ENCODE results near the gene ZBBX.
A peak's percentile ranks its signal among the peaks of the same experiment; 100 is the strongest.

ZBBX gene

DNA sequence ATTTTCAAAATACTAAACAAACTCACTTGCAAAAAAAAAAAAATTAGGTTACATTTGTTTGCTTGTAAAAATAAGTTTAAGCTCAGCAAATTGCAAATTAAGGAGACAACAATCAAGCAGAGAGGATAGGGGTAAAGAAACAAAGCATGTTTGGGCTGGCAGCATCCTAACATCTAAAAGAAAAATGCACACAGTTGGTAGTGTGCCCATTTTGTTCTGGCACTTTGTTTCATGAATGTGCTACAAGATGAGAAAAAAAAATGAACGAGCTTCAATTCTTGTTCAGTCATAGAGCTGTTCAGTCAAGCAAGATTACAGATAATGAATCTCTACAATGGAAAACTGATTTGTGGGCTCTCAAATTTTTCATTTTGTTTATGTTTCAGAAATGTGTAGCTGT lies 17.7 kb upstream of the ZBBX start:
- H3K27me3 ChIP-seq (ENCODE audit: control insufficient read depth, insufficient read depth, low read length), result no peaks in the 10 kb centered on the region
- H2AFZ ChIP-seq, result peak overlapping the region; percentile 27
- H3K4me2 ChIP-seq (ENCODE audit: low read length), result no peak overlapping the region
- no peak overlapping the region for H3K27ac ChIP-seq
- no peaks in the 10 kb centered on the region for H3K79me2 ChIP-seq
- H3K4me1 ChIP-seq, result no peaks in the 10 kb centered on the region
- no peaks in the 10 kb centered on the region for H3K36me3 ChIP-seq (ENCODE audit: control insufficient read depth, insufficient read depth, low read length)
- no peak overlapping the region for H3K4me3 ChIP-seq (ENCODE audit: low read depth, low read length)
- TF ChIP-seq, protein P1, sequence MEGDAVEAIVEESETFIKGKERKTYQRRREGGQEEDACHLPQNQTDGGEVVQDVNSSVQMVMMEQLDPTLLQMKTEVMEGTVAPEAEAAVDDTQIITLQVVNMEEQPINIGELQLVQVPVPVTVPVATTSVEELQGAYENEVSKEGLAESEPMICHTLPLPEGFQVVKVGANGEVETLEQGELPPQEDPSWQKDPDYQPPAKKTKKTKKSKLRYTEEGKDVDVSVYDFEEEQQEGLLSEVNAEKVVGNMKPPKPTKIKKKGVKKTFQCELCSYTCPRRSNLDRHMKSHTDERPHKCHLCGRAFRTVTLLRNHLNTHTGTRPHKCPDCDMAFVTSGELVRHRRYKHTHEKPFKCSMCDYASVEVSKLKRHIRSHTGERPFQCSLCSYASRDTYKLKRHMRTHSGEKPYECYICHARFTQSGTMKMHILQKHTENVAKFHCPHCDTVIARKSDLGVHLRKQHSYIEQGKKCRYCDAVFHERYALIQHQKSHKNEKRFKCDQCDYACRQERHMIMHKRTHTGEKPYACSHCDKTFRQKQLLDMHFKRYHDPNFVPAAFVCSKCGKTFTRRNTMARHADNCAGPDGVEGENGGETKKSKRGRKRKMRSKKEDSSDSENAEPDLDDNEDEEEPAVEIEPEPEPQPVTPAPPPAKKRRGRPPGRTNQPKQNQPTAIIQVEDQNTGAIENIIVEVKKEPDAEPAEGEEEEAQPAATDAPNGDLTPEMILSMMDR (IDR thresholded peaks at IDR 0.05), result no peak
- H3K9ac ChIP-seq, result no peak overlapping the region
- no peaks in the 10 kb centered on the region for H3K9me3 ChIP-seq (ENCODE audit: control insufficient read depth, low read length)

DNA sequence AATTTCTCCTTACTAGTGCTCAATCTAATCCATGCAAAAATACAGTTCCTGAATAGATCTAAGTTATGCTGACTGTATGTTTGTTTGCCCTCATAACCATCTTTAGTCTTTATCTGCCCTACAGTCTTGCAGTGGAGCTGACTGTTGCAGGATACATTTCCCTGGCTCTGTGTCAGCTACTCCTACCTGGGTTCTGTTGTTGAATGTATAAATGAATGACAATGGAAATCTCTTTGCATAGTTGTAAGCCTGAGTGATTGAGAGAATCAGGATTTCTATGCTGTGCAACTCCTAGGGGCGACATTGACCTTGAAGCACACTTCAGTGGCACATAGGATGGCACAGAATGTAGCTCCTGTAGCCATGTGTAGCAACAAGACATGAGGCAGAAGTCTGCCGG lies 16.0 kb upstream of the ZBBX start:
- Histone ChIP-seq H3K79me2 (no peaks in the 10 kb centered on the region), H3K9ac (no peak overlapping the region), H3K4me2 (ENCODE audit: low read length) (no peak overlapping the region), H3K4me1 (no peaks in the 10 kb centered on the region), H3K9me3 (ENCODE audit: control insufficient read depth, low read length) (no peaks in the 10 kb centered on the region), H3K27ac (no peak overlapping the region), H2AFZ (no peak overlapping the region), H3K27me3 (ENCODE audit: control insufficient read depth, insufficient read depth, low read length) (no peaks in the 10 kb centered on the region), H3K4me3 (ENCODE audit: low read depth, low read length) (no peak overlapping the region), H3K36me3 (ENCODE audit: control insufficient read depth, insufficient read depth, low read length) (no peaks in the 10 kb centered on the region)
- TF ChIP-seq, protein P1 (IDR thresholded peaks at IDR 0.05), result no peak

DNA sequence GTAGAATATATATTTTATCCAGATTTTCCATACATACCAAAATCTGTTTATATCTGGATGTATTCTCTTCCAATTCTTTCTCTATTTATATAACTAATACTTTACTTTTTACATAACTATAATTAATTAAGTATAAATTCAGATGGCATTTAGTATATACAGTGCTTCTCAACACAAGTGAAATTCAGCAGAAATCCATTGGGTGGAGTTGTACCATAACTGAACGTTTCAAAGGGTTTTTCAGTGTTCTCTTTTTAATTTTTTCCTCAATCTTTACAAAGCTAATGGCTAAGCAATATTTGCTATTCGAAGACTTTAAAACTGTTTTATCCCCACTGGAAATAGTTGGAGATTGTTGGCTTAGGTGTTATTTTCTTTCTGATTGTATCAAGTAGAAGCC lies 13.9 kb upstream of the ZBBX start:
- Histone ChIP-seq H3K27ac (no peak overlapping the region), H3K4me3 (ENCODE audit: low read depth, low read length) (no peak overlapping the region), H3K9me3 (ENCODE audit: control insufficient read depth, low read length) (no peaks in the 10 kb centered on the region), H3K4me2 (ENCODE audit: low read length) (no peak overlapping the region), H3K4me1 (no peaks in the 10 kb centered on the region), H2AFZ (no peak overlapping the region), H3K36me3 (ENCODE audit: control insufficient read depth, insufficient read depth, low read length) (no peaks in the 10 kb centered on the region), H3K27me3 (ENCODE audit: control insufficient read depth, insufficient read depth, low read length) (no peaks in the 10 kb centered on the region), H3K79me2 (no peaks in the 10 kb centered on the region), H3K9ac (no peak overlapping the region)
- TF ChIP-seq, protein P1 (IDR thresholded peaks at IDR 0.05), result no peak

DNA sequence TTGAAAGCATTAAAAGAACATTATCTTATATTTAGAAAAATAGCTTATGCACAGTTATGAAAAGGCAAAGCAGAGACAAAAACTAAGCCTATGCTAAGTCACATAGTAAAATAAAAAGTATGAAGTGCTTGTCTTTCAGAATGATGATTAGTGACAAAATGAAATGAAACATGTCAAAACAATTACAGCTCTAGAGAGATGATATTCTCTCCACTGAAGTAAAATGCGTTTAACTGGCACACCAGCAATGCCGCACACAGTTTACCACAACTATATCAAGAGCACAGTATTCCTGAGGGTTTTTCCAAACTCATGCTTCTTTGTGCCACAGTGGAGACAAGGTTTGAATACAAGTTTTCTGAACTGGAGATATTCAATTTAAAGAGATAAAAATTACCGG lies 2.1 kb upstream of the ZBBX start:
- Histone ChIP-seq H3K4me3 (ENCODE audit: low read depth, low read length) (no peak overlapping the region), H3K9ac (no peak overlapping the region), H3K4me2 (ENCODE audit: low read length) (no peak overlapping the region), H3K27ac (no peak overlapping the region), H3K27me3 (ENCODE audit: control insufficient read depth, insufficient read depth, low read length) (no peaks in the 10 kb centered on the region), H3K79me2 (no peaks in the 10 kb centered on the region), H2AFZ (no peak overlapping the region), H3K9me3 (ENCODE audit: control insufficient read depth, low read length) (no peaks in the 10 kb centered on the region), H3K4me1 (no peaks in the 10 kb centered on the region), H3K36me3 (ENCODE audit: control insufficient read depth, insufficient read depth, low read length) (no peaks in the 10 kb centered on the region)
- TF ChIP-seq, protein P1 (IDR thresholded peaks at IDR 0.05), result no peak

DNA sequence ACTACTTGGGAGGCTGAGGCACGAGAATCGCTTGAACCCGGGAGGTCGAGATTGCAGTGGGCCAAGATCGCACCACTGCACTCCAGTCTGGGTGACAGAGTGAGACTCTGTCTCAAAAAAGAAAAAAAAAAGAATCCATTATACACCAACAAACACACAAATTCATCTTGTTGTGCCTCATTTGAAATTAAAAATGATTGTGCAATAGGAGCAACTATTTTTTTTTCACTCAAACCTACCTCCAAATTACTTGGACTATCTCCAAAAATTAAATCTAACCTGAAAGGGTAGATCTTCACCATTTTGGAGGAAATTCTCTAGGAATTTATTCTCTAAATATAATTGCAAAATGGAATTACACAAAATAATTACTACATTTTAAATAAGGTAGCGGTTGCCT lies 4.6 kb downstream of the ZBBX start:
- Histone ChIP-seq H3K27ac (no peak overlapping the region), H3K27me3 (ENCODE audit: control insufficient read depth, insufficient read depth, low read length) (no peaks in the 10 kb centered on the region), H3K4me1 (no peaks in the 10 kb centered on the region), H3K9me3 (ENCODE audit: control insufficient read depth, low read length) (no peaks in the 10 kb centered on the region), H2AFZ (no peak overlapping the region), H3K4me2 (ENCODE audit: low read length) (no peak overlapping the region), H3K4me3 (ENCODE audit: low read depth, low read length) (no peak overlapping the region), H3K36me3 (ENCODE audit: control insufficient read depth, insufficient read depth, low read length) (no peaks in the 10 kb centered on the region), H3K9ac (no peak overlapping the region), H3K79me2 (no peaks in the 10 kb centered on the region)
- TF ChIP-seq, protein P1 (IDR thresholded peaks at IDR 0.05), result no peak
